GM18520 (cell line): ENCODE results near the gene OSBPL9.
"Not testable (repeated sequence)": the region's sequence is repeated elsewhere in the genome, so short reads cannot be mapped to it uniquely, and the experiment has no call there.

ENCODE experiments used
- ATAC-seq: cut with Tn5 transposase; IDR thresholded peaks from one replicate; pipeline ENCODE4 v1.9.1; 2021; ENCODE audit not compliant: unreplicated experiment

Gene OSBPL9

GRCh38 chr1:51702220-51702619 lies 85.3 kb downstream of the OSBPL9 start:
- ATAC-seq: not testable (repeated sequence)

GRCh38 chr1:51705035-51705434 lies 88.1 kb downstream of the OSBPL9 start:
- ATAC-seq: no peak

- ATAC-seq: no peak
Observed at GRCh38 chr1:51708911-51709760, 92.2 kb downstream of the OSBPL9 start.

- ATAC-seq: no peak
Observed at GRCh38 chr1:51709951-51710350, 93.1 kb downstream of the OSBPL9 start.

- no peak for ATAC-seq
Observed at GRCh38 chr1:51712590-51712989, 95.7 kb downstream of the OSBPL9 start.

GRCh38 chr1:51714374-51715019 lies 97.6 kb downstream of the OSBPL9 start:
- ATAC-seq: no peak

GRCh38 chr1:51715369-51715768 lies 98.5 kb downstream of the OSBPL9 start:
- ATAC-seq: no peak

GRCh38 chr1:51716746-51717145 lies 99.9 kb downstream of the OSBPL9 start:
- ATAC-seq: no peak

GRCh38 chr1:51717842-51718241 lies 101.0 kb downstream of the OSBPL9 start:
- no peak for ATAC-seq

- no peak for ATAC-seq
Observed at GRCh38 chr1:51719146-51719545, 102.3 kb downstream of the OSBPL9 start.

GRCh38 chr1:51724797-51725196 lies 107.9 kb downstream of the OSBPL9 start:
- no peak for ATAC-seq

- no peak for ATAC-seq
Observed at GRCh38 chr1:51726051-51726450, 109.2 kb downstream of the OSBPL9 start.

GRCh38 chr1:51726544-51727225 lies 109.8 kb downstream of the OSBPL9 start:
- ATAC-seq: no peak

GRCh38 chr1:51727366-51727765 lies 110.5 kb downstream of the OSBPL9 start:
- no peak for ATAC-seq

- ATAC-seq: no peak
Observed at GRCh38 chr1:51728611-51729155, 111.8 kb downstream of the OSBPL9 start.

GRCh38 chr1:51729156-51729823 lies 112.4 kb downstream of the OSBPL9 start:
- peak; percentile 86 for ATAC-seq

- peak; percentile 6 for ATAC-seq
Observed at GRCh38 chr1:51729824-51730301, 113.0 kb downstream of the OSBPL9 start.

GRCh38 chr1:51731998-51732397 lies 115.1 kb downstream of the OSBPL9 start:
- ATAC-seq: no peak

- ATAC-seq: no peak
Observed at GRCh38 chr1:51732701-51733425, 116.0 kb downstream of the OSBPL9 start.

GRCh38 chr1:51733426-51733774 lies 116.5 kb downstream of the OSBPL9 start:
- ATAC-seq: not testable (repeated sequence)
